H9 (cell line): ENCODE data around the gene IFRD2. TPM values are rescaled to one million over a fixed set of nuclear protein-coding genes. Genes with fewer than 3 reads are reported as not detected.
A peak's percentile ranks its signal among the peaks of the same experiment; 100 is the strongest.
"Not testable (repeated sequence)": the region's sequence is repeated elsewhere in the genome, so short reads cannot be mapped to it uniquely, and the experiment has no call there.

ENCODE experiments used
- DNase-seq: peaks from one replicate; pipeline ENCODE4 v3.0.0-alpha.2; 2017
- H2AFZ ChIP-seq: one replicate; pipeline ENCODE4 v1.6.1; 2013; ENCODE audit warnings: mild to moderate bottlenecking, low read length, control low read depth, moderate library complexity
- H2AK5ac ChIP-seq: 2 replicates; pipeline ENCODE4 v1.6.1; 2013; ENCODE audit warnings: low read length, control low read depth, mixed read lengths; ENCODE audit not compliant: insufficient read length
- H2BK120ac ChIP-seq: one replicate; pipeline ENCODE4 v1.6.1; 2013; ENCODE audit warnings: low read depth, mild to moderate bottlenecking, low read length, control low read depth, inconsistent platforms; ENCODE audit not compliant: poor library complexity, severe bottlenecking
- H2BK12ac ChIP-seq: 2 replicates; pipeline ENCODE4 v1.6.1; 2013; ENCODE audit warnings: low read length, control low read depth, mixed read lengths, low read depth; ENCODE audit not compliant: insufficient read length
- H2BK15ac ChIP-seq: 2 replicates; pipeline ENCODE4 v1.6.1; 2013; ENCODE audit warnings: low read depth, low read length, control low read depth
- H2BK20ac ChIP-seq: one replicate; pipeline ENCODE4 v1.6.1; 2013; ENCODE audit warnings: low read depth, mild to moderate bottlenecking, low read length, control low read depth, inconsistent platforms; ENCODE audit not compliant: poor library complexity, severe bottlenecking
- H2BK5ac ChIP-seq: 2 replicates; pipeline ENCODE4 v1.6.1; 2013; ENCODE audit warnings: low read length, control low read depth, mixed read lengths; ENCODE audit not compliant: insufficient read length
- H3K14ac ChIP-seq: 2 replicates; pipeline ENCODE4 v1.6.1; 2013; ENCODE audit warnings: low read length, control low read depth; ENCODE audit not compliant: insufficient read depth
- H3K18ac ChIP-seq: 2 replicates; pipeline ENCODE4 v1.6.1; 2013; ENCODE audit warnings: low read depth, mild to moderate bottlenecking, mixed read lengths, low read length, control low read depth; ENCODE audit not compliant: insufficient read length
- H3K23ac ChIP-seq: 2 replicates; pipeline ENCODE4 v1.6.1; 2013; ENCODE audit warnings: low read length, control low read depth, mixed read lengths, low read depth; ENCODE audit not compliant: insufficient read length
- H3K23me2 ChIP-seq: 2 replicates; pipeline ENCODE4 v1.6.1; 2013; ENCODE audit warnings: low read depth, mild to moderate bottlenecking, mixed read lengths, low read length, control low read depth; ENCODE audit not compliant: insufficient read length, poor library complexity, severe bottlenecking
- H3K27ac ChIP-seq: 2 replicates; pipeline ENCODE4 v1.5.1; 2013; ENCODE audit warnings: low read length, control low read depth, mixed read lengths, low read depth; ENCODE audit not compliant: insufficient read length
- H3K27me3 ChIP-seq: 2 replicates; pipeline ENCODE4 v1.6.1; 2013; ENCODE audit warnings: low read length, control low read depth, inconsistent platforms; ENCODE audit not compliant: insufficient read depth
- H3K4ac ChIP-seq: 2 replicates; pipeline ENCODE4 v1.6.1; 2013; ENCODE audit warnings: low read depth, mild to moderate bottlenecking, control low read depth, inconsistent platforms, low read length, moderate library complexity
- H3K4me1 ChIP-seq: 2 replicates; pipeline ENCODE4 v1.6.1; 2013; ENCODE audit warnings: low read length, control low read depth, inconsistent platforms; ENCODE audit not compliant: insufficient read depth
- H3K4me2 ChIP-seq: 2 replicates; pipeline ENCODE4 v1.6.1; 2013; ENCODE audit warnings: low read length, control low read depth, mixed read lengths; ENCODE audit not compliant: insufficient read length, insufficient read depth
- H3K56ac ChIP-seq: 2 replicates; pipeline ENCODE4 v1.6.1; 2013; ENCODE audit warnings: low read depth, mild to moderate bottlenecking, mixed read lengths, low read length, control low read depth; ENCODE audit not compliant: insufficient read length
- H3K79me1 ChIP-seq: 2 replicates; pipeline ENCODE4 v1.6.1; 2013; ENCODE audit warnings: low read depth, mild to moderate bottlenecking, moderate library complexity, low read length, control low read depth, inconsistent platforms; ENCODE audit not compliant: insufficient read depth, poor library complexity, severe bottlenecking
- H3K79me2 ChIP-seq: 2 replicates; pipeline ENCODE4 v1.6.1; 2013; ENCODE audit warnings: low read length, control low read depth, inconsistent platforms; ENCODE audit not compliant: insufficient read depth
- H3K9ac ChIP-seq: 2 replicates; pipeline ENCODE4 v1.6.1; 2013; ENCODE audit warnings: low read length, control low read depth, mixed read lengths; ENCODE audit not compliant: insufficient read length; ENCODE audit errors: extremely low read depth
- H3K9me3 ChIP-seq: one replicate; pipeline ENCODE4 v1.6.1; 2013; ENCODE audit warnings: low read depth, low read length, inconsistent platforms; ENCODE audit not compliant: control insufficient read depth
- H3T11ph ChIP-seq: one replicate; pipeline ENCODE4 v1.6.1; 2013; ENCODE audit warnings: mild to moderate bottlenecking, low read length, control low read depth, inconsistent platforms
- H4K20me1 ChIP-seq: one replicate; pipeline ENCODE4 v1.6.1; 2013; ENCODE audit not compliant: control insufficient read depth, insufficient read length, insufficient read depth
- H4K5ac ChIP-seq: 2 replicates; pipeline ENCODE4 v1.6.1; 2013; ENCODE audit warnings: low read depth, mild to moderate bottlenecking, mixed read lengths, low read length, control low read depth; ENCODE audit not compliant: insufficient read length
- H4K8ac ChIP-seq: replicated peaks from 2 replicates; pipeline ENCODE4 v1.6.1; 2013; ENCODE audit warnings: low read length, control low read depth, mixed read lengths, low read depth; ENCODE audit not compliant: insufficient read length
- H4K91ac ChIP-seq: 2 replicates; pipeline ENCODE4 v1.6.1; 2013; ENCODE audit warnings: low read depth, mild to moderate bottlenecking, moderate library complexity, mixed read lengths, low read length, control low read depth; ENCODE audit not compliant: insufficient read length
- H3K27ac Mint-ChIP-seq, 3 experiments: 2 replicates in 2 of 3; 3 replicates in 1 of 3; pipeline ENCODE4 v1.8.0; 2020 to 2021; ENCODE audit warnings: mixed read lengths in 3 of 3, mild to moderate bottlenecking in 1 of 3, moderate library complexity in 1 of 3
- H3K27me3 Mint-ChIP-seq: 2 replicates; pipeline ENCODE4 v1.8.0; 2021; ENCODE audit warnings: low read depth, mild to moderate bottlenecking, moderate library complexity, mixed read lengths
- H3K36me3 Mint-ChIP-seq, 3 experiments: 2 replicates in 2 of 3; 3 replicates in 1 of 3; pipeline ENCODE4 v1.8.0; 2020 to 2021; ENCODE audit warnings: low read depth in 3 of 3, mixed read lengths in 3 of 3; ENCODE audit not compliant: insufficient read depth in 1 of 3
- H3K4me1 Mint-ChIP-seq, 2 experiments: 2 replicates each; pipeline ENCODE4 v1.8.0; 2020; ENCODE audit warnings: mixed read lengths in 2 of 2
- H3K4me3 Mint-ChIP-seq, 2 experiments: 2 replicates in 1 of 2; 3 replicates in 1 of 2; pipeline ENCODE4 v1.8.0; 2020 to 2021; ENCODE audit warnings: mild to moderate bottlenecking in 2 of 2, mixed read lengths in 2 of 2, moderate library complexity in 1 of 2
- H3K9me3 Mint-ChIP-seq, 2 experiments: 2 replicates in 1 of 2; 3 replicates in 1 of 2; pipeline ENCODE4 v1.8.0; 2020; ENCODE audit warnings: mild to moderate bottlenecking in 2 of 2, mixed read lengths in 2 of 2, moderate library complexity in 1 of 2
- CTCF ChIP-seq: fragments of 200-600 bp; sonication (generic); conservative IDR thresholded peaks from 3 replicates; pipeline ENCODE4 v1.8.0; 2021; ENCODE audit warnings: antibody characterized with exemption, mild to moderate bottlenecking
- WGBS: extraction: QIAGEN DNeasy Blood & Tissue Kit; methylation state at CpG from one replicate; pipeline ENCODE4 v1.1.7; 2013; ENCODE audit warnings: missing lambda C conversion rate, low lambda C conversion rate, mixed read lengths; ENCODE audit not compliant: insufficient read length; ENCODE audit errors: extremely low coverage; 5-methylcytosine and 5-hydroxymethylcytosine counted together
- total RNA-seq: library from RNA; stranded (reverse); gene quantifications from 2 replicates; pipeline ENCODE4 v1.2.1, GENCODE V29; 2021

Gene IFRD2
- total RNA-seq, 1 experiment from 2014 or later: 109 TPM

- H3K9me3 Mint-ChIP-seq: peaks cover 14 to 17% of the 10 kb centered on the region in 2 experiments
- Histone ChIP-seq H3K79me2 (no peaks in the 10 kb centered on the region), H3K9ac (no peak overlapping the region), H3K4me2 (no peak overlapping the region), H3K18ac (no peak overlapping the region), H2BK15ac (no peak overlapping the region), H3K9me3 (no peaks in the 10 kb centered on the region), H3K4me1 (no peaks in the 10 kb centered on the region), H2BK20ac (no peak overlapping the region), H4K5ac (no peak overlapping the region), H4K20me1 (no peaks in the 10 kb centered on the region), H4K91ac (no peak overlapping the region), H3K27me3 (no peaks in the 10 kb centered on the region), H3K4ac (no peak overlapping the region), H3K23me2 (no peaks in the 10 kb centered on the region), H2BK5ac (no peak overlapping the region), H2BK120ac (no peak overlapping the region), H2BK12ac (no peak overlapping the region), H3K27ac (no peak overlapping the region), H3K79me1 (no peaks in the 10 kb centered on the region), H4K8ac (no peak overlapping the region), H3K56ac (no peak overlapping the region), H3K23ac (no peak overlapping the region), H2AK5ac (no peak overlapping the region), H3T11ph (no peak overlapping the region), H3K14ac (no peak overlapping the region), H2AFZ (no peak overlapping the region)
- H3K36me3 Mint-ChIP-seq: peaks cover 48 to 58% (median 56%) of the 10 kb centered on the region in 3 experiments
- peak overlapping the region in 2 of 3 experiments; percentile 35 to 42; a peak in 3 of 7 replicates for H3K27ac Mint-ChIP-seq
- TF ChIP-seq CTCF: no peak
- peaks cover 4% of the 10 kb centered on the region for H3K27me3 Mint-ChIP-seq
- no peak for DNase-seq
- peaks cover 6 to 18% of the 10 kb centered on the region in 2 experiments for H3K4me1 Mint-ChIP-seq
- WGBS: no CpG with 5 or more reads among the region's 3 CpGs
- H3K4me3 Mint-ChIP-seq: no peak overlapping the region
These were observed 22.1 kb upstream of the IFRD2 start for GRCh38 chr3:50314342-50314741.

GRCh38 chr3:50312041-50312440 lies 19.8 kb upstream of the IFRD2 start:
- not testable (repeated sequence) for H3K27me3 Mint-ChIP-seq, H2BK120ac ChIP-seq, H3K9ac ChIP-seq, H3K4me1 Mint-ChIP-seq, H3K27me3 ChIP-seq, H4K8ac ChIP-seq, H3K4ac ChIP-seq, H2BK20ac ChIP-seq, H3K18ac ChIP-seq, DNase-seq, H2AK5ac ChIP-seq, H2AFZ ChIP-seq, H3K27ac Mint-ChIP-seq, H3K23ac ChIP-seq, H3K14ac ChIP-seq, H3K9me3 ChIP-seq, H3T11ph ChIP-seq, H3K27ac ChIP-seq, H2BK15ac ChIP-seq, H4K91ac ChIP-seq, H3K23me2 ChIP-seq, H2BK5ac ChIP-seq, H4K20me1 ChIP-seq, H3K4me1 ChIP-seq, H3K56ac ChIP-seq, H3K4me3 Mint-ChIP-seq, H2BK12ac ChIP-seq, H3K4me2 ChIP-seq, H4K5ac ChIP-seq, H3K79me1 ChIP-seq, H3K79me2 ChIP-seq
- Mint-ChIP-seq H3K36me3 (peaks cover 34 to 40% (median 35%) of the 10 kb centered on the region in 3 experiments), H3K9me3 (peaks cover 31 to 39% of the 10 kb centered on the region in 2 experiments)
- no CpG with 5 or more reads among the region's 32 CpGs for WGBS
